ENCODE measurements around the gene RNF32.

Gene RNF32

GRCh38 chr7:156638443-156639077 lies 2.0 kb upstream of the RNF32 start:
- no peak for ATAC-seq
- TF ChIP-seq BACH2 (CRISPR knock-in tag; IDR thresholded peaks at IDR 0.05; ENCODE audit: borderline replicate concordance) = no peak

GRCh38 chr7:156639426-156640256 lies 933 bp upstream of the RNF32 start:
- TF ChIP-seq SNAI2 (CRISPR knock-in tag; IDR thresholded peaks at IDR 0.05) = no peak
- no peak for TF ChIP-seq ESRRG (CRISPR knock-in tag; IDR thresholded peaks at IDR 0.05)
- TF ChIP-seq CREB5 (CRISPR knock-in tag; IDR thresholded peaks at IDR 0.05; ENCODE audit: low read depth) = no peak
- TF ChIP-seq BACH2 (CRISPR knock-in tag; IDR thresholded peaks at IDR 0.05; ENCODE audit: borderline replicate concordance) = no peak
- TF ChIP-seq PATZ1 (CRISPR knock-in tag; IDR thresholded peaks at IDR 0.05; ENCODE audit: borderline replicate concordance) = no peak
- TF ChIP-seq ARNTL (CRISPR knock-in tag; IDR thresholded peaks at IDR 0.05; ENCODE audit: borderline replicate concordance, low read depth) = no peak
- TF ChIP-seq TSHZ2 (CRISPR knock-in tag; IDR thresholded peaks at IDR 0.05) = no peak
- TF ChIP-seq RARB (CRISPR knock-in tag; IDR thresholded peaks at IDR 0.05) = no peak
- no peak for TF ChIP-seq ZFP3 (CRISPR knock-in tag; IDR thresholded peaks at IDR 0.05)
- no peak for TF ChIP-seq CSRNP3 (CRISPR knock-in tag; IDR thresholded peaks at IDR 0.05)
- TF ChIP-seq POU6F1 (CRISPR knock-in tag; IDR thresholded peaks at IDR 0.05; ENCODE audit: borderline replicate concordance, low read depth) = no peak
- no peak for TF ChIP-seq OSR1 (CRISPR knock-in tag; IDR thresholded peaks at IDR 0.05)
- TF ChIP-seq ZNF70 (CRISPR knock-in tag; IDR thresholded peaks at IDR 0.05) = no peak
- TF ChIP-seq ISL1 (CRISPR knock-in tag; IDR thresholded peaks at IDR 0.05) = no peak
- TF ChIP-seq PPARA (CRISPR knock-in tag; IDR thresholded peaks at IDR 0.05; ENCODE audit: borderline replicate concordance) = no peak
- no peak for ATAC-seq

GRCh38 chr7:156640949-156641485 lies 443 bp downstream of the RNF32 start:
- ATAC-seq = peak; percentile 72
- no peak for TF ChIP-seq SNAI2 (CRISPR knock-in tag; IDR thresholded peaks at IDR 0.05)
- no peak for TF ChIP-seq ZNF8 (CRISPR knock-in tag; IDR thresholded peaks at IDR 0.05)
- TF ChIP-seq ISL1 (CRISPR knock-in tag; IDR thresholded peaks at IDR 0.05) = no peak
- no peak for TF ChIP-seq GLIS3 (CRISPR knock-in tag; IDR thresholded peaks at IDR 0.05)
- no peak for TF ChIP-seq CREB5 (CRISPR knock-in tag; IDR thresholded peaks at IDR 0.05; ENCODE audit: low read depth)
- TF ChIP-seq ZFP3 (CRISPR knock-in tag; IDR thresholded peaks at IDR 0.05) = no peak
- 0 out of 2 replicates have a peak, but pooled peaks have one; percentile 9 for TF ChIP-seq CSRNP3 (CRISPR knock-in tag; IDR thresholded peaks at IDR 0.05)
- no peak for TF ChIP-seq PPARA (CRISPR knock-in tag; IDR thresholded peaks at IDR 0.05; ENCODE audit: borderline replicate concordance)
- TF ChIP-seq PATZ1 (CRISPR knock-in tag; IDR thresholded peaks at IDR 0.05; ENCODE audit: borderline replicate concordance) = no peak
- no peak for TF ChIP-seq BACH2 (CRISPR knock-in tag; IDR thresholded peaks at IDR 0.05; ENCODE audit: borderline replicate concordance)
- TF ChIP-seq TCF4 (CRISPR knock-in tag; IDR thresholded peaks at IDR 0.05; ENCODE audit: borderline replicate concordance) = 0 out of 2 replicates have a peak, but pooled peaks have one; percentile 15
- TF ChIP-seq ESRRG (CRISPR knock-in tag; IDR thresholded peaks at IDR 0.05) = no peak
- TF ChIP-seq OSR1 (CRISPR knock-in tag; IDR thresholded peaks at IDR 0.05) = no peak
- no peak for TF ChIP-seq ZFP30 (CRISPR knock-in tag; IDR thresholded peaks at IDR 0.05)
